Endodermal cell (in vitro differentiated cells): ENCODE data around the gene RPS6KA2. TPM values are rescaled to one million over a fixed set of nuclear protein-coding genes. Genes with fewer than 3 reads are reported as not detected.

Experiments
- DNase-seq: peaks from one replicate; pipeline ENCODE4 v3.0.0-alpha.2; 2017
- H3K27ac ChIP-seq: 2 replicates; pipeline ENCODE4 v1.5.1; 2013; ENCODE audit warnings: mild to moderate bottlenecking, low read depth, low read length, moderate library complexity
- H3K27me3 ChIP-seq: 2 replicates; pipeline ENCODE4 v1.6.1; 2013; ENCODE audit warnings: mild to moderate bottlenecking, low read length, moderate library complexity; ENCODE audit not compliant: insufficient read depth, control insufficient read depth, poor library complexity, severe bottlenecking
- H3K36me3 ChIP-seq: 2 replicates; pipeline ENCODE4 v1.7.0; 2013; ENCODE audit warnings: mild to moderate bottlenecking, low read length, moderate library complexity; ENCODE audit not compliant: control insufficient read depth, insufficient read depth
- H3K4me1 ChIP-seq: one replicate; pipeline ENCODE4 v1.7.0; 2013; ENCODE audit warnings: low read length; ENCODE audit not compliant: control insufficient read depth, insufficient read depth
- H3K4me3 ChIP-seq: 2 replicates; pipeline ENCODE4 v1.5.1; 2013; ENCODE audit warnings: mild to moderate bottlenecking, low read length, moderate library complexity
- H3K9ac ChIP-seq: 2 replicates; pipeline ENCODE4 v1.6.1; 2013; ENCODE audit warnings: mild to moderate bottlenecking, low read length, moderate library complexity; ENCODE audit not compliant: poor library complexity, severe bottlenecking; ENCODE audit errors: extremely low read depth
- H3K9me3 ChIP-seq: 2 replicates; pipeline ENCODE4 v1.6.1; 2013; ENCODE audit warnings: mild to moderate bottlenecking, low read length, moderate library complexity; ENCODE audit not compliant: control insufficient read depth
- H3K27ac Mint-ChIP-seq: 2 replicates; pipeline ENCODE4 v1.8.0; 2020; ENCODE audit warnings: mixed read lengths
- H3K27me3 Mint-ChIP-seq: 2 replicates; pipeline ENCODE4 v1.8.0; 2021; ENCODE audit warnings: mild to moderate bottlenecking, mixed read lengths; ENCODE audit not compliant: insufficient read depth
- H3K36me3 Mint-ChIP-seq: 2 replicates; pipeline ENCODE4 v1.8.0; 2020; ENCODE audit warnings: low read depth, mixed read lengths
- H3K4me1 Mint-ChIP-seq: 2 replicates; pipeline ENCODE4 v1.8.0; 2020; ENCODE audit warnings: mixed read lengths
- H3K4me3 Mint-ChIP-seq: 2 replicates; pipeline ENCODE4 v1.8.0; 2020; ENCODE audit warnings: mild to moderate bottlenecking, moderate library complexity, mixed read lengths
- H3K9me3 Mint-ChIP-seq: 2 replicates; pipeline ENCODE4 v1.8.0; 2020; ENCODE audit warnings: mild to moderate bottlenecking, mixed read lengths
- WGBS, 2 experiments: methylation state at CpG; one replicate each; pipeline versions ENCODE4 v1.1.5 to v1.1.7; 2013; ENCODE audit warnings: missing lambda C conversion rate in 2 of 2, mixed read lengths in 1 of 2; ENCODE audit not compliant: insufficient coverage in 1 of 2, insufficient read length in 1 of 2; 5-methylcytosine and 5-hydroxymethylcytosine counted together
- total RNA-seq, 2 donors: library from RNA; stranded (reverse); fragmentation: NEBNext Ultra II Directional in 1 of 2; extraction: Animal tissue kit (Norgen Biotek cat#: 25700) in 1 of 2; gene quantifications; 2 replicates in 1 of 2; 3 replicates in 1 of 2; pipeline ENCODE4 v1.2.1, GENCODE V29; 2021
- TF ChIP-seq, protein P1 (sequence below): fragments of 200-600 bp; sonication (generic); conservative IDR thresholded peaks from 2 replicates; pipeline ENCODE4 v1.5.0; 2021; ENCODE audit warnings: antibody characterized with exemption, mild to moderate bottlenecking

Gene RPS6KA2
- total RNA-seq, 2 donors from 2014 or later = 17.9 to 23.9 TPM

DNA sequence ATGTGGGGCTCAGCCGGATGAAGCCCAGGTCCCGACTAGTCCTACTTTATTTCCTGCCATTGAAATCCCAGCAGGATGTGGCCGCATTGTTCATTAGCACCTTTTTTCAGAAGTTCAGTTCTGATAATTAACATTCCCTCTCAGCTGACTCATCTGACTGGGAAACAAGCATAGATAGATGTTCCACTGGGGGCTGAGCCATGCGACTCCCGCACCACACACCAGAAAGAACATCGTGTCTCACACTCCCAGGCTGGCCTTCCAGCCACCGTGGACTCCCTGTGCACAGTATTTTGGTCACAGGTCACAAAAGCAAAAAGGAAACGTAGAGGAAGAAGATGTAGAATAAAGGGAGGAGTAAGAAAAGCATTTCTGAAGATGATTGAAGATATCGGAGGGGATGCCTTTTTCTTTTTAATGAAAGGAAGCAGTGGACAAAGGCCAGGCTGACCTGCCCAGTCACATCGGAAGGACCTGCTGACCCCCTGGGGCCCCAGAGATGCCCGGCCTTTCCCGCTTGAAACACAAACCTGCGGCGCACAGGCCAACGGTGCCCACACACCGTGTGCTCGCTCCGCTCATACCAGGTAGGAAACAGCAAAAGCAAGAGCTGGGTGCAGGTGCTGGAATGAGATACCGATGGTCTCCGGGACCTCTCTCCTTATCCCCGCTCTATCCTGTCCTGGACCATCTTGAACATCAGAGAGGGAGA is 11.8 kb downstream of the RPS6KA2 start:
- no peaks in the 10 kb centered on the region for H3K9me3 Mint-ChIP-seq
- H3K4me1 ChIP-seq = peaks cover 2% of the 10 kb centered on the region
- no peak overlapping the region for H3K4me3 Mint-ChIP-seq
- H3K36me3 ChIP-seq = peaks cover 4% of the 10 kb centered on the region
- H3K27ac ChIP-seq = no peak overlapping the region
- peak; percentile 56 for DNase-seq
- TF ChIP-seq, protein P1, sequence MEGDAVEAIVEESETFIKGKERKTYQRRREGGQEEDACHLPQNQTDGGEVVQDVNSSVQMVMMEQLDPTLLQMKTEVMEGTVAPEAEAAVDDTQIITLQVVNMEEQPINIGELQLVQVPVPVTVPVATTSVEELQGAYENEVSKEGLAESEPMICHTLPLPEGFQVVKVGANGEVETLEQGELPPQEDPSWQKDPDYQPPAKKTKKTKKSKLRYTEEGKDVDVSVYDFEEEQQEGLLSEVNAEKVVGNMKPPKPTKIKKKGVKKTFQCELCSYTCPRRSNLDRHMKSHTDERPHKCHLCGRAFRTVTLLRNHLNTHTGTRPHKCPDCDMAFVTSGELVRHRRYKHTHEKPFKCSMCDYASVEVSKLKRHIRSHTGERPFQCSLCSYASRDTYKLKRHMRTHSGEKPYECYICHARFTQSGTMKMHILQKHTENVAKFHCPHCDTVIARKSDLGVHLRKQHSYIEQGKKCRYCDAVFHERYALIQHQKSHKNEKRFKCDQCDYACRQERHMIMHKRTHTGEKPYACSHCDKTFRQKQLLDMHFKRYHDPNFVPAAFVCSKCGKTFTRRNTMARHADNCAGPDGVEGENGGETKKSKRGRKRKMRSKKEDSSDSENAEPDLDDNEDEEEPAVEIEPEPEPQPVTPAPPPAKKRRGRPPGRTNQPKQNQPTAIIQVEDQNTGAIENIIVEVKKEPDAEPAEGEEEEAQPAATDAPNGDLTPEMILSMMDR = no peak
- no peak overlapping the region for H3K9ac ChIP-seq
- H3K4me3 ChIP-seq = no peak overlapping the region
- H3K27ac Mint-ChIP-seq = no peak overlapping the region
- peaks cover 14% of the 10 kb centered on the region for H3K36me3 Mint-ChIP-seq
- H3K27me3 ChIP-seq = no peaks in the 10 kb centered on the region
- peaks cover 16% of the 10 kb centered on the region for H3K4me1 Mint-ChIP-seq
- WGBS, 2 experiments = 90 to 93% methylated on average over 17 to 21 of the region's 21 CpGs
- H3K27me3 Mint-ChIP-seq = no peaks in the 10 kb centered on the region
- H3K9me3 ChIP-seq = no peaks in the 10 kb centered on the region

DNA sequence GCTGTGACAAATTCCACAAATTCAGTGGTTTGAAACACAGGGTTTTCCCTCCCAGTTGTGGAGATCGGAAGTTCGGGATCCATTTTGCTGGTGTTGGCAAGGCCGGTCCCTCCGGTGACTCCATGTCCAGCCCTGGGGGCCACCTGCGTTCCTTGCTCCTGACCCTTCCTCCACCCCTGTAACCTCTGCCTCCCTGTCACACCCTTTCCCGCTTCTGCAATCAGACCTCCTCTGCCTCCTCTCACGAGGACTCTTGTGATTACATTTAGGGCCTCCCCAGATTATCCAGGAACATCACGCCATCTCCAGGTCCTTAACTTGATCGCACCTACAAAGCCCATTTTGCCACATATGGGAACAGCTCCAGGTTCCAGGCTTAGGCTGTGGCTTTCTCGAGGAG is 12.5 kb downstream of the RPS6KA2 start:
- H3K4me1 Mint-ChIP-seq = peaks cover 13% of the 10 kb centered on the region
- no peaks in the 10 kb centered on the region for H3K27me3 Mint-ChIP-seq
- Histone ChIP-seq H3K4me1 (peaks cover 2% of the 10 kb centered on the region), H3K27ac (no peak overlapping the region), H3K36me3 (peaks cover 4% of the 10 kb centered on the region), H3K27me3 (no peaks in the 10 kb centered on the region), H3K9ac (no peak overlapping the region), H3K4me3 (no peak overlapping the region), H3K9me3 (no peaks in the 10 kb centered on the region)
- TF ChIP-seq, protein P1 = no peak
- H3K27ac Mint-ChIP-seq = peak overlapping the region; percentile 4
- H3K9me3 Mint-ChIP-seq = no peaks in the 10 kb centered on the region
- no peak overlapping the region for H3K4me3 Mint-ChIP-seq
- DNase-seq = no peak
- H3K36me3 Mint-ChIP-seq = peaks cover 14% of the 10 kb centered on the region
- WGBS, 2 experiments = 87 to 94% methylated on average over 5 to 10 of the region's 10 CpGs

DNA sequence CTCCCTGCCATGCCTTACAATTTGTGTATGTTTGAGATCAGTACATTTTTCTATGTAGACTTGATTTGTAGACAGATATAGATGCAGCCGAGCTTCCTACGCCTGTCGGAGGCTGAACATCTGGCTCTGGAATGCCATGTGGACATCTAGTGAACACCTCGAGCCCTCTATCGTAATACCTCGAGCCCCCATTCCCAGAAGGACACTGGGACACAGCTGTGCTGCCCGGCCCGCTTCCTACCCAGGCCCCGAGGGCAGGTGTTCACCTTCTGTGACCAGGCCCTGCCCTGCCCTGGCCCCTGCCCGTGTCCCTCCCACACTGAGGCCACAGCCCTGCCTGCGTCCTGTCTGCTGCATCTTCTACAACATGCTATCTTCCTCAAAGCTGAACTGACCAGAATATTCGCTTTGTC is 12.9 kb downstream of the RPS6KA2 start:
- H3K4me1 Mint-ChIP-seq = peaks cover 12% of the 10 kb centered on the region

More for the DNA sequence above, 12.9 kb downstream of the RPS6KA2 start:
- Mint-ChIP-seq H3K9me3 (no peaks in the 10 kb centered on the region), H3K27me3 (no peaks in the 10 kb centered on the region), H3K36me3 (peaks cover 12% of the 10 kb centered on the region), H3K4me3 (no peak overlapping the region), H3K27ac (peak overlapping the region; percentile 4)
- no peaks in the 10 kb centered on the region for H3K27me3 ChIP-seq
- no peak for DNase-seq
- no peak overlapping the region for H3K9ac ChIP-seq
- 94 to 98% methylated on average over 8 to 12 of the region's 12 CpGs for WGBS, 2 experiments
- peaks cover 4% of the 10 kb centered on the region for H3K36me3 ChIP-seq
- TF ChIP-seq, protein P1 = no peak
- H3K27ac ChIP-seq = no peak overlapping the region
- peaks cover 2% of the 10 kb centered on the region for H3K4me1 ChIP-seq
- no peak overlapping the region for H3K4me3 ChIP-seq
- H3K9me3 ChIP-seq = no peaks in the 10 kb centered on the region
